Stomach (tissue), 9 donors: ENCODE data around the gene NUDC. TPM values are rescaled to one million over a fixed set of nuclear protein-coding genes. Genes with fewer than 3 reads are reported as not detected.
A peak's percentile ranks its signal among the peaks of the same experiment; 100 is the strongest.
"Not testable (repeated sequence)": the region's sequence is repeated elsewhere in the genome, so short reads cannot be mapped to it uniquely, and the experiment has no call there.

ENCODE experiments used
- DNase-seq, 2 donors: peaks; one replicate each; pipeline versions ENCODE4 v3.0.0 to v3.0.0-alpha.2; 2013 to 2019
- H3K27ac ChIP-seq, 5 donors: fragments of 200-600 bp in 4 of 5; sonication (generic) in 4 of 5; one replicate each; pipeline ENCODE4 v1.5.1; 2013 to 2019; ENCODE audit warnings: mild to moderate bottlenecking in 1 of 5, moderate library complexity in 1 of 5
- H3K27me3 ChIP-seq, 3 donors: fragments of 200-600 bp; sonication (generic); one replicate each; pipeline ENCODE4 v1.5.1; 2017 to 2019; ENCODE audit warnings: mixed run types in 1 of 3
- H3K36me3 ChIP-seq, 4 donors: fragments of 200-600 bp; sonication (generic); 1 replicate in 3 of 4; 2 replicates in 1 of 4; pipeline ENCODE4 v1.5.1; 2016 to 2019
- H3K4me1 ChIP-seq, 4 donors: fragments of 200-600 bp; sonication (generic); one replicate each; pipeline ENCODE4 v1.5.1; 2016 to 2019
- H3K4me3 ChIP-seq, 4 donors: fragments of 200-600 bp; sonication (generic) in 3 of 4; one replicate each; pipeline ENCODE4 v1.5.1; 2016 to 2019; ENCODE audit warnings: mild to moderate bottlenecking in 1 of 4
- H3K9me3 ChIP-seq, 4 donors: fragments of 200-600 bp; sonication (generic); one replicate each; pipeline ENCODE4 v1.5.1; 2016 to 2019
- EP300 ChIP-seq: sonication (generic); formaldehyde crosslinking; IDR thresholded peaks from one replicate; pipeline ENCODE4 v1.6.1; 2017; ENCODE audit warnings: antibody characterized with exemption
- POLR2A ChIP-seq, 4 donors: fragments of 450-650 bp; IDR thresholded peaks; one replicate each; pipeline ENCODE4 v1.6.1; 2016; ENCODE audit warnings: antibody characterized with exemption in 4 of 4, control low read depth in 2 of 4, mild to moderate bottlenecking in 1 of 4, moderate library complexity in 1 of 4
- POLR2AphosphoS5 ChIP-seq, 3 donors: sonication (generic); formaldehyde crosslinking; IDR thresholded peaks; one replicate each; pipeline ENCODE4 v1.6.1; 2016; ENCODE audit warnings: antibody characterized with exemption in 3 of 3
- WGBS, 5 donors: extraction: QIAGEN DNeasy Blood & Tissue Kit in 3 of 5; methylation state at CpG; one replicate each; pipeline versions ENCODE4 v1.1.5 to v1.1.7; 2013 to 2018; 5-methylcytosine and 5-hydroxymethylcytosine counted together
- intact Hi-C: fragments of 100-400 bp; cut with DNase I; formaldehyde crosslinking; loops from one replicate; pipeline ENCODE4 v1.15.1; 2023; ENCODE audit warnings: low total_unique reads
- polyA plus RNA-seq, 3 donors: library from polyadenylated mRNA; stranded (reverse); fragments of 200-250 nt; gene quantifications; one replicate each; pipeline ENCODE4 v1.2.3, GENCODE V29; 2013
- total RNA-seq, 5 donors: library from RNA; depleted of rRNA; stranded (reverse); fragments of >200 nt; gene quantifications; one replicate each; pipeline versions ENCODE4 v1.1.0 to v1.2.3, GENCODE V29; 2014 to 2016
- TF ChIP-seq, protein P1 (sequence below), 7 experiments: fragments of 450-650 bp in 4 of 7; fragments of 200-600 bp in 3 of 7; sonication (generic) in 3 of 7; IDR thresholded peaks; one replicate each; pipeline ENCODE4 v1.5.1; 2016 to 2019; ENCODE audit warnings: antibody characterized with exemption in 7 of 7, control low read depth in 2 of 7, mild to moderate bottlenecking in 1 of 7
- donor health status: healthy with polysubstance abuse.
- donor health status: Bipolar disorder and iron deficiency.
- donor health status: healthy.

Gene NUDC
- total and polyA plus RNA-seq, 8 donors: 20.0 to 88.1 (median 47.1) TPM

- TF ChIP-seq POLR2A (IDR thresholded peaks at IDR 0.05) (no peak), EP300 (no peak), POLR2AphosphoS5 (IDR thresholded peaks at IDR 0.05) (no peak)
- TF ChIP-seq, protein P1, sequence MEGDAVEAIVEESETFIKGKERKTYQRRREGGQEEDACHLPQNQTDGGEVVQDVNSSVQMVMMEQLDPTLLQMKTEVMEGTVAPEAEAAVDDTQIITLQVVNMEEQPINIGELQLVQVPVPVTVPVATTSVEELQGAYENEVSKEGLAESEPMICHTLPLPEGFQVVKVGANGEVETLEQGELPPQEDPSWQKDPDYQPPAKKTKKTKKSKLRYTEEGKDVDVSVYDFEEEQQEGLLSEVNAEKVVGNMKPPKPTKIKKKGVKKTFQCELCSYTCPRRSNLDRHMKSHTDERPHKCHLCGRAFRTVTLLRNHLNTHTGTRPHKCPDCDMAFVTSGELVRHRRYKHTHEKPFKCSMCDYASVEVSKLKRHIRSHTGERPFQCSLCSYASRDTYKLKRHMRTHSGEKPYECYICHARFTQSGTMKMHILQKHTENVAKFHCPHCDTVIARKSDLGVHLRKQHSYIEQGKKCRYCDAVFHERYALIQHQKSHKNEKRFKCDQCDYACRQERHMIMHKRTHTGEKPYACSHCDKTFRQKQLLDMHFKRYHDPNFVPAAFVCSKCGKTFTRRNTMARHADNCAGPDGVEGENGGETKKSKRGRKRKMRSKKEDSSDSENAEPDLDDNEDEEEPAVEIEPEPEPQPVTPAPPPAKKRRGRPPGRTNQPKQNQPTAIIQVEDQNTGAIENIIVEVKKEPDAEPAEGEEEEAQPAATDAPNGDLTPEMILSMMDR (IDR thresholded peaks at IDR 0.05): no peak
- 92 to 97% (median 95%) methylated on average over 4 of the region's 4 CpGs for WGBS, 5 donors
- H3K27ac ChIP-seq: no peak overlapping the region
- H3K9me3 ChIP-seq: no peaks in the 10 kb centered on the region
- peaks cover 0 to 8% (median 3%) of the 10 kb centered on the region in 4 donors for H3K4me1 ChIP-seq
- no peaks in the 10 kb centered on the region for H3K27me3 ChIP-seq
- no peak for DNase-seq
- intact Hi-C loops: loop anchor here (10.0 kb wide), 1 partner anchor 65 kb away; no protein-coding TSS in a partner anchor
- peaks cover 68 to 91% (median 88%) of the 10 kb centered on the region in 4 donors for H3K36me3 ChIP-seq
- no peak overlapping the region for H3K4me3 ChIP-seq
Measured at GRCh38 chr1:26879793-26880192, 41.8 kb upstream of the NUDC start.

- H3K4me3 ChIP-seq, DNase-seq, H3K9me3 ChIP-seq, intact Hi-C loops, H3K27me3 ChIP-seq, H3K4me1 ChIP-seq, H3K27ac ChIP-seq: not testable (repeated sequence)
- H3K36me3 ChIP-seq: peaks cover 83 to 98% (median 96%) of the 10 kb centered on the region in 4 donors
- WGBS, 5 donors: 79 to 84% (median 81%) methylated on average over 6 of the region's 6 CpGs
Measured at GRCh38 chr1:26881611-26882010, 39.9 kb upstream of the NUDC start.

- WGBS, 5 donors: 81 to 90% (median 88%) methylated on average over 5 of the region's 5 CpGs
- intact Hi-C loops: no loop called here
Measured at GRCh38 chr1:26882696-26883463, 38.7 kb upstream of the NUDC start.

GRCh38 chr1:26887125-26887524 lies 34.4 kb upstream of the NUDC start:
- Histone ChIP-seq H3K4me1 (peaks cover 20 to 36% (median 29%) of the 10 kb centered on the region in 4 donors), H3K9me3 (no peaks in the 10 kb centered on the region), H3K27ac (no peak overlapping the region), H3K27me3 (no peaks in the 10 kb centered on the region), H3K36me3 (peaks cover 63 to 78% (median 75%) of the 10 kb centered on the region in 4 donors), H3K4me3 (no peak overlapping the region)
- TF ChIP-seq, protein P1 (IDR thresholded peaks at IDR 0.05): peak in 3 of 7 experiments; percentile 13 to 37 (median 32)
- TF ChIP-seq POLR2AphosphoS5 (IDR thresholded peaks at IDR 0.05): no peak
- intact Hi-C loops: no loop called here
- DNase-seq: peak in 1 of 2 donors; percentile 57
- 28 to 86% (median 59%) methylated on average over 1 of the region's 1 CpG for WGBS, 5 donors

More at GRCh38 chr1:26882696-26883463, 38.7 kb upstream of the NUDC start:
- Histone ChIP-seq H3K27me3 (no peaks in the 10 kb centered on the region), H3K4me1 (peaks cover 0 to 13% (median 2%) of the 10 kb centered on the region in 4 donors), H3K36me3 (peaks cover 85 to 99% (median 99%) of the 10 kb centered on the region in 4 donors), H3K9me3 (no peaks in the 10 kb centered on the region), H3K27ac (no peak overlapping the region), H3K4me3 (no peak overlapping the region)
- TF ChIP-seq, protein P1 (IDR thresholded peaks at IDR 0.05): no peak
- TF ChIP-seq POLR2A (IDR thresholded peaks at IDR 0.05) (no peak), EP300 (no peak), POLR2AphosphoS5 (IDR thresholded peaks at IDR 0.05) (no peak)
- DNase-seq: no peak

DNA sequence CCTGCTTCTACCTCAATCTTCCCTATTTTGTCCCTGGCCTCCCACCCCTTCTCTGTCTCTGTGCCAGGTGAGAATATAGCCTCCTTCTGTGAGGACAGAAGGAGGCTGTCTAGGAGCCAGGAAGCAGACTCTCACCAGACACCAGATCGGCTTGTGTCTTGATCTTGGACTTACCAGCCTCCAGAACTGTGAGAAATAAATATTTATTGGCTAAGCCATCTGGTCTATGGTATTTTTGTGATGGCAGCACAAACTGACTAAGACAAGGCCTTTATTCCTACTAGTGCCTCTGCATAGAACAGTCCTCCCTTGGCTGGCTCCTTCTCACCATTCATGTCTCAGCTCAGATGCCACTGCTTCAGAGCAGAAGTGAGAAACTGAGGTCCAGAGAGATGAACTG lies 33.3 kb upstream of the NUDC start:
- intact Hi-C loops: no loop called here

More for the DNA sequence above, 33.3 kb upstream of the NUDC start:
- Histone ChIP-seq H3K4me1 (peaks cover 20 to 36% (median 29%) of the 10 kb centered on the region in 4 donors), H3K36me3 (peaks cover 63 to 78% (median 75%) of the 10 kb centered on the region in 4 donors), H3K9me3 (no peaks in the 10 kb centered on the region), H3K27me3 (no peaks in the 10 kb centered on the region), H3K27ac (peak overlapping the region in 1 of 5 donors; percentile 9), H3K4me3 (no peak overlapping the region)
- TF ChIP-seq POLR2AphosphoS5 (IDR thresholded peaks at IDR 0.05): no peak
- WGBS, 5 donors: 77 to 94% (median 88%) methylated on average over 1 of the region's 1 CpG
- DNase-seq: no peak
